ENCODE results near the gene CACNA2D3. TPM values are rescaled to one million over a fixed set of nuclear protein-coding genes. Genes with fewer than 3 reads are reported as not detected.

Gene CACNA2D3
- total RNA-seq, 1 donor from 2014 or later = not detected

DNA sequence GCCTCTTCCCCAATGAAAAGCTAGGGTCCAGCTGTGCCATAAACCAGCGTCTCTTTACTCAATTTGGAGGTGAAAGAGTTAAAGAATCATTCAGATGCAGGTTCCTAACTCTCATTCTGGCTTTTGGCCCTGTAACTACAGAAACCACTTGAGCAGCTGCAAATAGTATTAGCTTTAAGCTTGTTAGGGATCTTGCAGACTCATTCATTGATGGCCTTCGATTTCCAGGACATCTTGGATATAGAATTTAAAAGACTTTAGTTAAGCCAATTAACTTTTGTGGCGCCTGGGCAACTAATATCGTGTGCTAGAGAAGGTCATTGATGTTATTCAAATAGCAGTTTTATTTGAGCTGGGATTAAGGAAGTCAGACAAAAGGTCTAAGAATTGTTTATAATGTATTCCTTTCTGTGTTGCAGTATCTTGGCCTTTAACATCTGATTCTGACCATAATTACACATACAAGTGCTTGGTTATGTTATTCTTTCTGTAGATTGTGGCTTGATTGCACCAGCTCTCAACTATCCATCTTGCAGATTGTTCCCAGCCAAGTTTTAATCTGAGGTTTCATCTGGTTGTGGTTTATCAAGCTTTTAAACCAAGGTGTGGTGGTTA is 185.3 kb downstream of the CACNA2D3 start:
- Mint-ChIP-seq H3K4me1 (ENCODE audit: low read depth) (no peaks in the 10 kb centered on the region), H3K27ac (ENCODE audit: unreplicated experiment) (no peak overlapping the region), H3K36me3 (ENCODE audit: low read depth) (no peaks in the 10 kb centered on the region), H3K27me3 (ENCODE audit: low read depth) (peaks cover 2% of the 10 kb centered on the region), H3K4me3 (ENCODE audit: unreplicated experiment) (no peak overlapping the region), H3K9me3 (ENCODE audit: low read depth) (no peaks in the 10 kb centered on the region)
- TF ChIP-seq, protein P1, sequence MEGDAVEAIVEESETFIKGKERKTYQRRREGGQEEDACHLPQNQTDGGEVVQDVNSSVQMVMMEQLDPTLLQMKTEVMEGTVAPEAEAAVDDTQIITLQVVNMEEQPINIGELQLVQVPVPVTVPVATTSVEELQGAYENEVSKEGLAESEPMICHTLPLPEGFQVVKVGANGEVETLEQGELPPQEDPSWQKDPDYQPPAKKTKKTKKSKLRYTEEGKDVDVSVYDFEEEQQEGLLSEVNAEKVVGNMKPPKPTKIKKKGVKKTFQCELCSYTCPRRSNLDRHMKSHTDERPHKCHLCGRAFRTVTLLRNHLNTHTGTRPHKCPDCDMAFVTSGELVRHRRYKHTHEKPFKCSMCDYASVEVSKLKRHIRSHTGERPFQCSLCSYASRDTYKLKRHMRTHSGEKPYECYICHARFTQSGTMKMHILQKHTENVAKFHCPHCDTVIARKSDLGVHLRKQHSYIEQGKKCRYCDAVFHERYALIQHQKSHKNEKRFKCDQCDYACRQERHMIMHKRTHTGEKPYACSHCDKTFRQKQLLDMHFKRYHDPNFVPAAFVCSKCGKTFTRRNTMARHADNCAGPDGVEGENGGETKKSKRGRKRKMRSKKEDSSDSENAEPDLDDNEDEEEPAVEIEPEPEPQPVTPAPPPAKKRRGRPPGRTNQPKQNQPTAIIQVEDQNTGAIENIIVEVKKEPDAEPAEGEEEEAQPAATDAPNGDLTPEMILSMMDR (IDR thresholded peaks at IDR 0.05) = no peak
- DNase-seq (ENCODE audit: low spot score) = no peak

DNA sequence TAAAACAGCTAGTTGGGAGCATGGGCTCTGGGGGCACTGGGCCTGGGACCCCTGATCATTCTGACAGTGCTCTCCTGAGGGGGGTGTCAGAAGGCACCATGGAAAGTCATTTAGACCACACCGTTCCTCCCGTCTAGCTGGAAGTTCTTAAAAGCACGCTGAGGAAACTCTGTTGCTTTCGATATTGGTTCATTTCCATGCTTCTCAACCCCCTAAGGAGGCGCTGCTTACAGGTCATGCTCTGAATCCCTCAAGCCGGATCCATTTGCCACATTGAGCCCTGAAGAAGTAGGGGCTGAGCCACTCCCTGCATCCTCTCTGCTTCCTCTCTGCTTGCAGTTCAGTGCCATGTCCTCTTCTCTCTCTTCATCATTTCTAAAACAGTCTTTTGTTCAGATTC is 187.2 kb downstream of the CACNA2D3 start:
- no peaks in the 10 kb centered on the region for H3K36me3 Mint-ChIP-seq (ENCODE audit: low read depth)
- no peak for DNase-seq (ENCODE audit: low spot score)
- no peaks in the 10 kb centered on the region for H3K4me1 Mint-ChIP-seq (ENCODE audit: low read depth)
- peaks cover 2% of the 10 kb centered on the region for H3K27me3 Mint-ChIP-seq (ENCODE audit: low read depth)
- H3K27ac Mint-ChIP-seq (ENCODE audit: unreplicated experiment) = no peak overlapping the region
- peaks cover 8% of the 10 kb centered on the region for H3K9me3 Mint-ChIP-seq (ENCODE audit: low read depth)
- TF ChIP-seq, protein P1 (IDR thresholded peaks at IDR 0.05) = no peak
- no peak overlapping the region for H3K4me3 Mint-ChIP-seq (ENCODE audit: unreplicated experiment)

DNA sequence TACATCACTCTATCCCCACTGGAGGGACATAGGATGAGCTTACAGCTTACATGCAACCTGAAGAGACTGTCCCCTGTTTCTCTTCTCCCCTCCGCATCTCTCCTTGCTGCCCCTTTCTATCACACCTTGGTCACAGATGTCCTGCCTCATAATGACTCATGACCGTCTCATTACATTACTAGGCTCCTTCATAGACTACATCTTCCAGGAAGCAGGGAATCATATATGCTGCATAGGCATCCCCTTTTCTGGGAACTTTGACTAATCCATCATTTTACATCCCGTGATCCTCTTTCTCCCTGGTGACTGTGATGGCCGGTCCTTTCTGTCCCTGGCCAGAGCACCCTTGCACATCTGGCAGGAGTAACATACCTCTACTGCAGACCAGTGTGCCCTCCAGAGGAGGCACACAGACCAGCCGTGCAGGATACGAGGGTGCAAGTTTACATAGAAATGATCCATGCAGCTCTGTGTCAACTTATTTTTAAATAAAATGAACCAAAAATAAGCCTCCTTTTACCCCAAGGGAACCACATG is 188.9 kb downstream of the CACNA2D3 start:
- no peaks in the 10 kb centered on the region for H3K36me3 Mint-ChIP-seq (ENCODE audit: low read depth)

DNA sequence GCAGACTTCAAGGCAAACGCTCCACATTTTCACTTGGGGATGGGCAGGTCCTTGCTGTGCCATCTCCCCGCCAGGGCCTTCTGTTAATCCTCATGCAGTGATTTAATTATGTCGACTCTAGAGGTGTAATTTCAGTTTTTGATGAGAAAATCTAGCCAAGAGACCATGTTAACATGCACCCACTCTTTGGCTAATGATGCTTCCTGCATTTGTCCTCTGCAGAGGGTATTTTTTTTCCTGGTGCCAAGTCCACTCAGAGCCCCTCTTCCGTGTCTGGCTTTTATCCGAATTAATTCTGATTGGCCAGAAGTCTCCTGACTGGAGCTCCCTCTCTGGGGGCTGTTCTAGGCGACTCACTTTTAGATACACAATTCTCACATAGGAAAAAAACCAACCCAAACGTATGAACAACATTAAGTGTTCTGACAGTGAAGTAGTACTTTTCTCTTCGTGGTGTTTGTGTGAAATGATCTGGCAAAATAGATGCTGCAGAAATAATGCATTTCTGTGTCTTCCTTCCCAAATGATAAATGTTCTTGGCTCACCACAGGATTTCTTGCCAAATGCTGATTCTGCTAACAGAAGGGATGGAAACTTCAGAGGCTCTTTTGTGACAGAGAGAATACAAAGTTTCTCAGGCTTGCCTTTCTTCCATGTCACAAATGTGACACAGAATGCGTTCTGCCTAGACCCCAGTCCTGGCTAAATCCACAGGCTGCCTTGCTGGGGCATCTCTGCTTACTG is 190.0 kb downstream of the CACNA2D3 start:
- DNase-seq (ENCODE audit: low spot score) = no peak
- peaks cover 18% of the 10 kb centered on the region for H3K9me3 Mint-ChIP-seq (ENCODE audit: low read depth)
- no peak overlapping the region for H3K27ac Mint-ChIP-seq (ENCODE audit: unreplicated experiment)
- TF ChIP-seq, protein P1 (IDR thresholded peaks at IDR 0.05) = no peak
- peaks cover 2% of the 10 kb centered on the region for H3K27me3 Mint-ChIP-seq (ENCODE audit: low read depth)
- no peaks in the 10 kb centered on the region for H3K4me1 Mint-ChIP-seq (ENCODE audit: low read depth)
- no peaks in the 10 kb centered on the region for H3K36me3 Mint-ChIP-seq (ENCODE audit: low read depth)
- no peak overlapping the region for H3K4me3 Mint-ChIP-seq (ENCODE audit: unreplicated experiment)

More for the DNA sequence above, 188.9 kb downstream of the CACNA2D3 start:
- peaks cover 2% of the 10 kb centered on the region for H3K27me3 Mint-ChIP-seq (ENCODE audit: low read depth)
- TF ChIP-seq, protein P1 (IDR thresholded peaks at IDR 0.05) = no peak
- no peaks in the 10 kb centered on the region for H3K4me1 Mint-ChIP-seq (ENCODE audit: low read depth)
- H3K9me3 Mint-ChIP-seq (ENCODE audit: low read depth) = peaks cover 15% of the 10 kb centered on the region
- no peak overlapping the region for H3K4me3 Mint-ChIP-seq (ENCODE audit: unreplicated experiment)
- no peak overlapping the region for H3K27ac Mint-ChIP-seq (ENCODE audit: unreplicated experiment)
- DNase-seq (ENCODE audit: low spot score) = no peak

DNA sequence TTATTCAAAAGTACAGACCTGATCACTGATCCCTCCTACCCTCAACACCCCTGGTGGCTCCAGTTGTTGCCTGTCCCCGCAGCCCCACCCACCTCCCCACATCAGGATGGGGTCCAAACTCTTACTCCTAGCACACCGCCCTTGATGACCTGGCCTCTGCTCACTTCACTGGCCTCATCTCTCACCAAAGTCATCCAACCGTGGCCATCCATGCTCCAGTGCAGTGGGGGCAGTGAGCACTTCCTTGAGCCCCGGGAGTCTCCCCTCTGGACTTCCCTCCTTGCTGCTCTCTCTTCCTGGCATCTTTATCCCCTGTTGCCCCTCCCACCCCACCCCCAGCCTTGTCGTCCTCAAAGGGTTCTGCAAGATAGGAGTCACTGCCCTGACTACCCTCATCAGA is 191.1 kb downstream of the CACNA2D3 start:
- TF ChIP-seq, protein P1 (IDR thresholded peaks at IDR 0.05) = no peak
- Mint-ChIP-seq H3K36me3 (ENCODE audit: low read depth) (no peaks in the 10 kb centered on the region), H3K27ac (ENCODE audit: unreplicated experiment) (no peak overlapping the region), H3K4me1 (ENCODE audit: low read depth) (no peaks in the 10 kb centered on the region), H3K27me3 (ENCODE audit: low read depth) (peaks cover 2% of the 10 kb centered on the region), H3K9me3 (ENCODE audit: low read depth) (peaks cover 18% of the 10 kb centered on the region), H3K4me3 (ENCODE audit: unreplicated experiment) (no peak overlapping the region)
- no peak for DNase-seq (ENCODE audit: low spot score)

Measured in chondrocyte (in vitro differentiated cells).